HG03039 (cell line): ENCODE results near the gene KRTAP19-2.
"Not testable (repeated sequence)": the region's sequence is repeated elsewhere in the genome, so short reads cannot be mapped to it uniquely, and the experiment has no call there.

Experiments
- ATAC-seq: cut with Tn5 transposase; IDR thresholded peaks from one replicate; pipeline ENCODE4 v1.9.1; 2021; ENCODE audit warnings: mild to moderate bottlenecking, moderate library complexity; ENCODE audit not compliant: unreplicated experiment

The KRTAP19-2 gene

GRCh38 chr21:30487336-30487735 is at the start of gene KRTAP19-2:
TSS of gene KRTAP19-2 (minus strand) at chr21:30487436. CDS start at chr21:30487348, 88 bp downstream.
- ATAC-seq = no peak

GRCh38 chr21:30518876-30519275 is 31.6 kb upstream of the KRTAP19-2 start:
- ATAC-seq = no peak

GRCh38 chr21:30515681-30516080 is 28.4 kb upstream of the KRTAP19-2 start:
- ATAC-seq = no peak

GRCh38 chr21:30505621-30506205 is 18.5 kb upstream of the KRTAP19-2 start:
- ATAC-seq = not testable (repeated sequence)

GRCh38 chr21:30502041-30502440 is 14.8 kb upstream of the KRTAP19-2 start, which contains the start of gene KRTAP19-5:
TSS of gene KRTAP19-5 (minus strand) at chr21:30502141. CDS start at chr21:30502090, 51 bp downstream.
- no peak for ATAC-seq

GRCh38 chr21:30497065-30497464 is 9.8 kb upstream of the KRTAP19-2 start, which contains the start of gene KRTAP19-4:
TSS of gene KRTAP19-4 (minus strand) at chr21:30497165. CDS start at chr21:30497110, 55 bp downstream.
- no peak for ATAC-seq

GRCh38 chr21:30491963-30492428 is 4.8 kb upstream of the KRTAP19-2 start, which contains the start of gene KRTAP19-3:
TSS of gene KRTAP19-3 (minus strand) at chr21:30492013. CDS start at chr21:30491957, 56 bp downstream.
- no peak for ATAC-seq

GRCh38 chr21:30486180-30486579 is 1.1 kb downstream of the KRTAP19-2 start:
- ATAC-seq = no peak

GRCh38 chr21:30482130-30482529 is 5.1 kb downstream of the KRTAP19-2 start:
- no peak for ATAC-seq

GRCh38 chr21:30480145-30480544 is 7.1 kb downstream of the KRTAP19-2 start, which contains the start of gene KRTAP19-1:
TSS of gene KRTAP19-1 (minus strand) at chr21:30480367. CDS start at chr21:30480317, 50 bp downstream.
- ATAC-seq = no peak

GRCh38 chr21:30479259-30479658 is 8.0 kb downstream of the KRTAP19-2 start:
- ATAC-seq = no peak

GRCh38 chr21:30478004-30478403 is 9.2 kb downstream of the KRTAP19-2 start:
- ATAC-seq = no peak

GRCh38 chr21:30468900-30469714 is 18.1 kb downstream of the KRTAP19-2 start:
- no peak for ATAC-seq

- ATAC-seq = no peak
Observed at GRCh38 chr21:30463713-30464112, 23.5 kb downstream of the KRTAP19-2 start.

- no peak for ATAC-seq
Observed at GRCh38 chr21:30448514-30448913, 38.7 kb downstream of the KRTAP19-2 start.

GRCh38 chr21:30447056-30447455 is 40.2 kb downstream of the KRTAP19-2 start:
- ATAC-seq = no peak

- ATAC-seq = no peak
Observed at GRCh38 chr21:30444204-30444603, 43.0 kb downstream of the KRTAP19-2 start.

- ATAC-seq = no peak
Observed at GRCh38 chr21:30443226-30443625, 44.0 kb downstream of the KRTAP19-2 start.

GRCh38 chr21:30439975-30440374 is 47.3 kb downstream of the KRTAP19-2 start, which contains the start of gene KRTAP15-1:
TSS of gene KRTAP15-1 (plus strand) at chr21:30440275. CDS start at chr21:30440328, 53 bp downstream.
- ATAC-seq = no peak
